Measurements from ENCODE around the gene ADARB1. TPM values are rescaled to one million over a fixed set of nuclear protein-coding genes. Genes with fewer than 3 reads are reported as not detected.

The ADARB1 gene
- total RNA-seq, 1 donor from 2014 or later, result 25.8 TPM

GRCh38 chr21:45048026-45048698, 26.2 kb upstream of the ADARB1 start:
- no peak overlapping the region for H3K4me3 ChIP-seq (ENCODE audit: insufficient read depth, low read depth, low read length)
- Mint-ChIP-seq H3K4me1 (ENCODE audit: low read depth, unreplicated experiment) (no peaks in the 10 kb centered on the region), H3K27ac (ENCODE audit: unreplicated experiment) (no peak overlapping the region), H3K27me3 (ENCODE audit: low read depth, unreplicated experiment) (peaks cover 31% of the 10 kb centered on the region), H3K4me3 (ENCODE audit: unreplicated experiment) (no peak overlapping the region), H3K36me3 (ENCODE audit: low read depth, unreplicated experiment) (peaks cover 7% of the 10 kb centered on the region), H3K9me3 (ENCODE audit: unreplicated experiment) (peaks cover 27% of the 10 kb centered on the region)
- FAIRE-seq (no peak), DNase-seq (ENCODE audit: low read depth) (no peak)
- H3K4me1 ChIP-seq (ENCODE audit: insufficient read depth, low read length), result peaks cover 10% of the 10 kb centered on the region
- no peaks in the 10 kb centered on the region for H4K20me1 ChIP-seq (ENCODE audit: insufficient read depth, low read length)
- TF ChIP-seq CTCF (IDR thresholded peaks at IDR 0.05; ENCODE audit: insufficient read depth, low read depth, low read length) (no peak), EZH2 (IDR thresholded peaks at IDR 0.05; ENCODE audit: insufficient read depth, low read length) (no peak)
- H3K27me3 ChIP-seq (ENCODE audit: insufficient read depth, low read length), result peaks cover 12% of the 10 kb centered on the region
- H3K9ac ChIP-seq (ENCODE audit: low read length), result no peak overlapping the region
- no peaks in the 10 kb centered on the region for H3K36me3 ChIP-seq (ENCODE audit: insufficient read depth, low read length)
- H3K27ac ChIP-seq (ENCODE audit: low read depth, low read length), result no peak overlapping the region
- H3K79me2 ChIP-seq (ENCODE audit: insufficient read depth, low read length), result no peaks in the 10 kb centered on the region
- no peak overlapping the region for H3K4me2 ChIP-seq (ENCODE audit: low read length)
- no peak overlapping the region for H2AFZ ChIP-seq (ENCODE audit: low read depth, low read length)
- no peaks in the 10 kb centered on the region for H3K9me3 ChIP-seq (ENCODE audit: insufficient read depth, low read depth, low read length)

GRCh38 chr21:45048968-45049367, 25.4 kb upstream of the ADARB1 start:
- Histone ChIP-seq H3K9me3 (ENCODE audit: insufficient read depth, low read depth, low read length) (no peaks in the 10 kb centered on the region), H3K27ac (ENCODE audit: low read depth, low read length) (no peak overlapping the region), H3K4me2 (ENCODE audit: low read length) (no peak overlapping the region), H3K4me3 (ENCODE audit: insufficient read depth, low read depth, low read length) (no peak overlapping the region), H3K27me3 (ENCODE audit: insufficient read depth, low read length) (peaks cover 13% of the 10 kb centered on the region), H3K4me1 (ENCODE audit: insufficient read depth, low read length) (peaks cover 10% of the 10 kb centered on the region), H3K36me3 (ENCODE audit: insufficient read depth, low read length) (no peaks in the 10 kb centered on the region), H4K20me1 (ENCODE audit: insufficient read depth, low read length) (no peaks in the 10 kb centered on the region), H3K9ac (ENCODE audit: low read length) (no peak overlapping the region), H3K79me2 (ENCODE audit: insufficient read depth, low read length) (no peaks in the 10 kb centered on the region), H2AFZ (ENCODE audit: low read depth, low read length) (no peak overlapping the region)
- peaks cover 35% of the 10 kb centered on the region for H3K27me3 Mint-ChIP-seq (ENCODE audit: low read depth, unreplicated experiment)
- H3K4me3 Mint-ChIP-seq (ENCODE audit: unreplicated experiment), result no peak overlapping the region
- H3K36me3 Mint-ChIP-seq (ENCODE audit: low read depth, unreplicated experiment), result peaks cover 7% of the 10 kb centered on the region
- FAIRE-seq, result no peak
- peaks cover 27% of the 10 kb centered on the region for H3K9me3 Mint-ChIP-seq (ENCODE audit: unreplicated experiment)
- TF ChIP-seq CTCF (IDR thresholded peaks at IDR 0.05; ENCODE audit: insufficient read depth, low read depth, low read length) (no peak), EZH2 (IDR thresholded peaks at IDR 0.05; ENCODE audit: insufficient read depth, low read length) (no peak)
- H3K27ac Mint-ChIP-seq (ENCODE audit: unreplicated experiment), result no peak overlapping the region
- H3K4me1 Mint-ChIP-seq (ENCODE audit: low read depth, unreplicated experiment), result no peaks in the 10 kb centered on the region
- no peak for DNase-seq (ENCODE audit: low read depth)

- no peaks in the 10 kb centered on the region for H3K79me2 ChIP-seq (ENCODE audit: insufficient read depth, low read length)
- peak overlapping the region; percentile 63 for H3K9ac ChIP-seq (ENCODE audit: low read length)
- no peaks in the 10 kb centered on the region for H4K20me1 ChIP-seq (ENCODE audit: insufficient read depth, low read length)
- peaks cover 10% of the 10 kb centered on the region for H3K4me1 ChIP-seq (ENCODE audit: insufficient read depth, low read length)
- H3K27me3 ChIP-seq (ENCODE audit: insufficient read depth, low read length), result peaks cover 8% of the 10 kb centered on the region
- H3K9me3 ChIP-seq (ENCODE audit: insufficient read depth, low read depth, low read length), result no peaks in the 10 kb centered on the region
- Mint-ChIP-seq H3K27me3 (ENCODE audit: low read depth, unreplicated experiment) (peaks cover 31% of the 10 kb centered on the region), H3K4me1 (ENCODE audit: low read depth, unreplicated experiment) (no peaks in the 10 kb centered on the region), H3K27ac (ENCODE audit: unreplicated experiment) (no peak overlapping the region), H3K4me3 (ENCODE audit: unreplicated experiment) (no peak overlapping the region), H3K36me3 (ENCODE audit: low read depth, unreplicated experiment) (peaks cover 7% of the 10 kb centered on the region), H3K9me3 (ENCODE audit: unreplicated experiment) (peaks cover 25% of the 10 kb centered on the region)
- H2AFZ ChIP-seq (ENCODE audit: low read depth, low read length), result no peak overlapping the region
- no peak overlapping the region for H3K4me2 ChIP-seq (ENCODE audit: low read length)
- no peak overlapping the region for H3K4me3 ChIP-seq (ENCODE audit: insufficient read depth, low read depth, low read length)
- FAIRE-seq, result no peak
- H3K36me3 ChIP-seq (ENCODE audit: insufficient read depth, low read length), result no peaks in the 10 kb centered on the region
- peak overlapping the region; percentile 62 for H3K27ac ChIP-seq (ENCODE audit: low read depth, low read length)
- no peak for DNase-seq (ENCODE audit: low read depth)
- TF ChIP-seq CTCF (IDR thresholded peaks at IDR 0.05; ENCODE audit: insufficient read depth, low read depth, low read length), result no peak
- no peak for TF ChIP-seq EZH2 (IDR thresholded peaks at IDR 0.05; ENCODE audit: insufficient read depth, low read length)
Measured at GRCh38 chr21:45049714-45050344, 24.6 kb upstream of the ADARB1 start.

All from astrocyte (in vitro differentiated cells and primary cell).